Measurements from ENCODE around the gene CREM.

The CREM gene

DNA sequence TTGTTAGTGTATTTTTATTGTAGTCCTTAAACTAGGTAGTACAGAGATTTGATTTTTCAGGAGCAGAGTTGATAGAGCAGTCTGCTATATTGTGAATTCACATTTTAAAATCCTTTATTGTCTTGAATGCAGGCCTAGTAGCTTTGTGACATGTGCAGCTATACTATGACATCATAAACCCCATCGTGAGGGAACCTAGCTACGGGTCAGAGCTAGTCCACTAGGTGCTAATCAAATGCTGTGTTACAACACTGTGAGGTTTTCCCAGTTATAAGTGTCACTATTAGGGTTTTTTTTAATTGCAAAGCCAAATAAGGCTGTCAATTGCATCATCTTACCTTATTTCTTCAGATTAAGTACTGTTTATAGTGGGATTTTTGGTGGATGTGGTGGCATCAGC is 40.7 kb downstream of the CREM start:
- Histone ChIP-seq H4K20me1 (ENCODE audit: insufficient read depth, low read length, poor library complexity, severe bottlenecking) (no peaks in the 10 kb centered on the region), H3K27me3 (ENCODE audit: insufficient read depth, low read length, poor library complexity, severe bottlenecking) (no peaks in the 10 kb centered on the region), H3K9me2 (replicated peaks; ENCODE audit: low read depth, low read length) (no peaks in the 10 kb centered on the region)

GRCh38 chr10:35172146-35172545 is 45.5 kb downstream of the CREM start:
- Histone ChIP-seq H3F3A (ENCODE audit: low read depth) (no peaks in the 10 kb centered on the region), H3K4me2 (ENCODE audit: low read depth, low read length, poor library complexity, severe bottlenecking) (no peak overlapping the region)

More for the DNA sequence above, 40.7 kb downstream of the CREM start:
- H3K9me3 ChIP-seq (ENCODE audit: insufficient read depth, low read depth, low read length): 0 out of 2 replicates have a peak, but pooled peaks cover 5% of the 10 kb centered on the region
- no peak overlapping the region for H2AFZ ChIP-seq (ENCODE audit: low read length)
- H3F3A ChIP-seq (ENCODE audit: low read depth): no peaks in the 10 kb centered on the region
- no peak overlapping the region for H3K4me2 ChIP-seq (ENCODE audit: low read depth, low read length, poor library complexity, severe bottlenecking)
- H3K4me3 ChIP-seq (ENCODE audit: low read length, poor library complexity, severe bottlenecking): no peak overlapping the region
- no peak overlapping the region for H3K9ac ChIP-seq (ENCODE audit: low read depth, low read length, poor library complexity, severe bottlenecking)
- TF ChIP-seq CTCF (conservative IDR thresholded peaks at IDR 0.05; ENCODE audit: low read length): no peak
- TF ChIP-seq EZH2phosphoT487 (IDR thresholded peaks at IDR 0.05; ENCODE audit: borderline replicate concordance): no peak
- no peaks in the 10 kb centered on the region for H3K79me2 ChIP-seq (ENCODE audit: insufficient read depth, low read length)
- H3K36me3 ChIP-seq (ENCODE audit: insufficient read depth, low read length): no peaks in the 10 kb centered on the region
- no peaks in the 10 kb centered on the region for H3K4me1 ChIP-seq (ENCODE audit: insufficient read depth, low read length, poor library complexity, severe bottlenecking)

DNA sequence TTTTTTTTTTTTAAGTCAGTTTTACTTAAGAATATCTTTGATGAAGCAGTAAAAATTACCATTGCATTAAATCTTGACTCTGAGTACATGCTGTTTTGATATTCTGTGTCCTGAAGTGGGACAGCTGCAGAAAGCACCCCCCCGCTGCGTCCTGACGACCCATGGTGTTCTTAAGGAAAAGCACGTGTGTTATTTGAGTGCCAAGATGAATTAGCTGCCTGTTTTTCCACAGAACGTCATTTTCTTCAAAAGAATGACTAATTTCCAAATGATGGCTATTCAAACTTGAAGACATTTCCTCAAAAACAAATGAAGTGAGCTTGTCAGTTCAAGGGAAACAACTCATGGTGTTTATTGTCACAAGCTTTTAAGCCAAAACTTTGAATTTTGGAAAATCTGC is 45.9 kb downstream of the CREM start:
- Histone ChIP-seq H3K79me2 (ENCODE audit: insufficient read depth, low read length) (no peaks in the 10 kb centered on the region), H4K20me1 (ENCODE audit: insufficient read depth, low read length, poor library complexity, severe bottlenecking) (no peaks in the 10 kb centered on the region), H3K27me3 (ENCODE audit: insufficient read depth, low read length, poor library complexity, severe bottlenecking) (no peaks in the 10 kb centered on the region), H3K9me3 (ENCODE audit: insufficient read depth, low read depth, low read length) (no peaks in the 10 kb centered on the region), H3K9ac (ENCODE audit: low read depth, low read length, poor library complexity, severe bottlenecking) (no peak overlapping the region), H3K4me2 (ENCODE audit: low read depth, low read length, poor library complexity, severe bottlenecking) (no peak overlapping the region), H3K4me1 (ENCODE audit: insufficient read depth, low read length, poor library complexity, severe bottlenecking) (no peaks in the 10 kb centered on the region), H3K9me2 (replicated peaks; ENCODE audit: low read depth, low read length) (no peaks in the 10 kb centered on the region), H3F3A (ENCODE audit: low read depth) (no peaks in the 10 kb centered on the region), H3K4me3 (ENCODE audit: low read length, poor library complexity, severe bottlenecking) (no peak overlapping the region), H2AFZ (ENCODE audit: low read length) (no peak overlapping the region), H3K36me3 (ENCODE audit: insufficient read depth, low read length) (no peaks in the 10 kb centered on the region)
- TF ChIP-seq CTCF (conservative IDR thresholded peaks at IDR 0.05; ENCODE audit: low read length) (no peak), EZH2phosphoT487 (IDR thresholded peaks at IDR 0.05; ENCODE audit: borderline replicate concordance) (no peak)

More at GRCh38 chr10:35172146-35172545, 45.5 kb downstream of the CREM start:
- Histone ChIP-seq H4K20me1 (ENCODE audit: insufficient read depth, low read length, poor library complexity, severe bottlenecking) (no peaks in the 10 kb centered on the region), H3K4me1 (ENCODE audit: insufficient read depth, low read length, poor library complexity, severe bottlenecking) (no peaks in the 10 kb centered on the region), H2AFZ (ENCODE audit: low read length) (no peak overlapping the region), H3K27me3 (ENCODE audit: insufficient read depth, low read length, poor library complexity, severe bottlenecking) (no peaks in the 10 kb centered on the region), H3K9me3 (ENCODE audit: insufficient read depth, low read depth, low read length) (0 out of 2 replicates have a peak, but pooled peaks cover 4% of the 10 kb centered on the region), H3K9ac (ENCODE audit: low read depth, low read length, poor library complexity, severe bottlenecking) (no peak overlapping the region), H3K79me2 (ENCODE audit: insufficient read depth, low read length) (no peaks in the 10 kb centered on the region), H3K9me2 (replicated peaks; ENCODE audit: low read depth, low read length) (no peaks in the 10 kb centered on the region), H3K36me3 (ENCODE audit: insufficient read depth, low read length) (no peaks in the 10 kb centered on the region), H3K4me3 (ENCODE audit: low read length, poor library complexity, severe bottlenecking) (no peak overlapping the region)
- TF ChIP-seq EZH2phosphoT487 (IDR thresholded peaks at IDR 0.05; ENCODE audit: borderline replicate concordance) (no peak), CTCF (conservative IDR thresholded peaks at IDR 0.05; ENCODE audit: low read length) (no peak)

Measured in Loucy (cell line).